LNCaP clone FGC (cell line): ENCODE measurements around the gene FAM89A.
"Not testable (repeated sequence)": the region's sequence is repeated elsewhere in the genome, so short reads cannot be mapped to it uniquely, and the experiment has no call there.

Experiments used
- DNase-seq: peaks from one replicate; pipeline ENCODE4 v3.0.0-alpha.2; 2011; ENCODE audit warnings: low read depth
- H3K4me3 ChIP-seq: 2 replicates; pipeline ENCODE4 v1.5.1; 2011; ENCODE audit warnings: mild to moderate bottlenecking, low read depth, low read length, control low read depth
- TF ChIP-seq, protein P1 (sequence below): IDR thresholded peaks from 2 replicates; pipeline ENCODE4 v1.5.1; 2012; ENCODE audit warnings: mild to moderate bottlenecking; ENCODE audit not compliant: control insufficient read depth, insufficient read depth; ENCODE audit errors: extremely low read depth

The FAM89A gene

DNA sequence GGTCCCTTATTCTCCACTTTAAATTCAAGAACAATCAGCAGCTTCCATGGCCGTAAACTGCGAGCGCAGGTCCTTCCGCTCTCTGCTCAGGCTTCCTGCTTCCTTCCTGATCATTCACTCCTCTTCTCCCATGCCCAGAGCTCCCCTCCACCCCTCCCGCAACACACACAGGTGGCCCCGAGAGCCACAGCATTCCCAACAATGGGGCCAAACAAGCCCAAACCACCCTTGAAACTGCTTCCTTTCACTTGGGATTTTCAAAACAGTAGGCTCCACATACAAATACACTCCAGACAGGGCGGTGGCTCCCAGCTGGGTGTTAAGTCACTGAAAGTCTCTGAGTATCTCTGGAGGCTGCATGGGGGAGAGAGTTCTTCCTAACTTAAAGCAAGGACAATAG, 11.4 kb downstream of the FAM89A start:
- no peak overlapping the region for H3K4me3 ChIP-seq
- DNase-seq = no peak
- TF ChIP-seq, protein P1, sequence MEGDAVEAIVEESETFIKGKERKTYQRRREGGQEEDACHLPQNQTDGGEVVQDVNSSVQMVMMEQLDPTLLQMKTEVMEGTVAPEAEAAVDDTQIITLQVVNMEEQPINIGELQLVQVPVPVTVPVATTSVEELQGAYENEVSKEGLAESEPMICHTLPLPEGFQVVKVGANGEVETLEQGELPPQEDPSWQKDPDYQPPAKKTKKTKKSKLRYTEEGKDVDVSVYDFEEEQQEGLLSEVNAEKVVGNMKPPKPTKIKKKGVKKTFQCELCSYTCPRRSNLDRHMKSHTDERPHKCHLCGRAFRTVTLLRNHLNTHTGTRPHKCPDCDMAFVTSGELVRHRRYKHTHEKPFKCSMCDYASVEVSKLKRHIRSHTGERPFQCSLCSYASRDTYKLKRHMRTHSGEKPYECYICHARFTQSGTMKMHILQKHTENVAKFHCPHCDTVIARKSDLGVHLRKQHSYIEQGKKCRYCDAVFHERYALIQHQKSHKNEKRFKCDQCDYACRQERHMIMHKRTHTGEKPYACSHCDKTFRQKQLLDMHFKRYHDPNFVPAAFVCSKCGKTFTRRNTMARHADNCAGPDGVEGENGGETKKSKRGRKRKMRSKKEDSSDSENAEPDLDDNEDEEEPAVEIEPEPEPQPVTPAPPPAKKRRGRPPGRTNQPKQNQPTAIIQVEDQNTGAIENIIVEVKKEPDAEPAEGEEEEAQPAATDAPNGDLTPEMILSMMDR = no peak

DNA sequence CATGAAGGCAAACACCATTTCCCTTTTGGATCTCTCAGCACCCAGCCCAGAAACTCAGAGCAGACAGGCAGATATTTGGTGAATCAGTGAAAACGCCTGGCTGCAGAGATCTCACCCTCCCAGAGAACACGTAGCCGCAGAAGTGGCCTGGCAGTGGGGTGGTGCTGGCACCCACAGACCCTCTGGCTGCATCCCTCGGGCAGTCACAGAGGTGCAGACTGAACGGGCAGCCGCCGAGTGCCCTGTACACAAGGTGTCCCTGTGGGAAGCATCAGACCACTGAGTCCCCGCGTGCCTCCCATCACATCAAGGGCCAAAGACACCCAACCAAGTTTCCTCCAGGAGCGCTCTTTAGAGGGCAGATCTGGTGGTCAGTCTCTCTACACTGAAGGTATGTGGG, 12.1 kb downstream of the FAM89A start:
- no peak overlapping the region for H3K4me3 ChIP-seq

DNA sequence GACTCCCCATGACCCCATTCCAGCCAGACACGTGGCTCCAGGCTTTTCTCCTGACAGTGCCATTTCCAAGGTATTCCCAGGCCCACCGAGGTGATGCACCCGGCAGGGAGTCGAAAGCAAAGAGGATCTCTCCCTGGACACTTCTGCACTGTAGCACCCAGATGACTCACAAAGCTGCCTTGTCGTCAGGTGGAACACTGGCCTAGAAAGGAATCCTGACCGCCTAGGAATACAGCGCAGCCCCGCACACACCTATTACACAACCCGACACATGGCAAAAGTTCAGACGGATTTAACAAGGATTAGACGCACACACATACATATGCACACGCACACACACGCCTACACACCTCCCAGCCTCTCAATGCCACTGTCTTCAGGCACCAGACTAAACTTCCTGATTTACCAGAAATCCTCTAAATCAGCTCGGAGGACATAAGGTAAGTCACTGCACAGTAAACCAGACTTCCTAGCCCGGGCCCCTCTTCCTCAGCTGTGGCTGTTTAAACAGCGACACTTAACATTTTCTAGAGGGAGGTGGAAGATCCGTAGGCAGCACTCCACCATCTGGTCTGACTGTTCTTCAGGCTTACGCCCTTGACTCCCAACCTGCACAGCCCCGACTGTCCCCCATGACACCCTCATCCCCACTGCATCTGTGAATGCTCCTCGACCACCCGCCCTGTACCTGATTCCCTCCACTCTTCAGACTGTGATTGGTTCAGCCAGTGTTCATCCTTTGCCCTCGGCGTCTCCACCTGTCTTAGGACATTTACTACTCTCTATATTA, 12.7 kb downstream of the FAM89A start:
- TF ChIP-seq, protein P1 = no peak
- DNase-seq = no peak
- H3K4me3 ChIP-seq = no peak overlapping the region

More for the DNA sequence above, 12.1 kb downstream of the FAM89A start:
- TF ChIP-seq, protein P1 = no peak
- DNase-seq = no peak

DNA sequence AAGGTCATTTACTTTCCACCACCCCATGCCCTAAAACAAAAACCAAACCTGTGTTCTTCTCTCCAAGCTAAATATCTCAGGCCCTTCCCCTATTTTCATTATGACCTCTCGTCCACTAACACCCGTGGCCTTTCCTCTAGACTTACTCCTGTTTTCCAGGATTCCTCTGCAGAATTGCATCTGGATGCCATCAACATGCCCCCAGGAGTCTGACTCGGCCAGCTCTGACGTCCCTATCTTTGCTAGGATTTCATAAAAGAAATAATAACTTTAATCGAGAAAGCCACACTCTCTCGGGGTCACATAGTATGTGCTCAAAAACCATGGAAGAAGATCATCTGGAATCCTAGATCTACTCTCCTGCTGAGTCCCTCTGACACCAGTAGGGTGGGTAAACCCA, 13.5 kb downstream of the FAM89A start:
- DNase-seq = no peak
- no peak overlapping the region for H3K4me3 ChIP-seq

DNA sequence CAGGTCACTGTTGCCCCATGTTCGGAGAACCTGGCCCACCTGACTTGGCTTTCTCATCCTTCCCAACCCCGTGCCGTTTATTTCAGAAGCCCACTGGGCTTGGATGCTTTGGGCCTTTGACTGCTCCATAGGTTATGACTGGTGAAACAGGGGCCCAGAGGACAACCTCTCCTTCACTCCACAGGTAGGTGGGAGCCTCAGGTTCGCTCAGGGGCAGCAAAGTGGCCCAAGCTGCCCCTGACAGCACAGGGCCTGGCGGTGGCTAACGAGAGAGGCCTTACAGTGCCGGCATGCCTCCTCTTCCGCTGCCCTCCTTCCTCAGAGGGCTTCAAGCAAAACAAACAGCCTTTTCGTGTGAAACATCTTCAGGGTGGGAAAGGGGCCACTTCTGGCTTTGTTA, 16.9 kb downstream of the FAM89A start:
- no peak overlapping the region for H3K4me3 ChIP-seq
- TF ChIP-seq, protein P1 = no peak
- DNase-seq = no peak

More for the DNA sequence above, 13.5 kb downstream of the FAM89A start:
- TF ChIP-seq, protein P1 = no peak

DNA sequence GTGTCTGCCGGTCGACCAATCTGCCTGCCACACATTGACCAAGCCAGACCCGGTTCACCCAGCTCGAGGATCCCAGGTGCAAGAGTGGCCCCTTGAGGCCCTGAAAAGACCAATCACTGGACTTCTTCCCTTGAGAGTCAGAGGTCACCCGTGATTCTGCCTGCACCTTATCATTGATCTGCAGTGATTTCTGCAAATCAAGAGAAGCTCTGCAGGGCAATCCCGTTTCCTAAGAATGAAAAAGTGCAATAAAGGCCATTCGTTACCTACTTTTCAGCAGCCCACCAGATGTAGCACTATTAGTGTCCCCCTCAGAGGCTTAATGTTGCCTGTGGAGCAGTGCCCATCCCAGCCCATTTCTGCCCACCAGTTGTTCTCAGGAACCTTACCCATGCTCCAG, 17.5 kb downstream of the FAM89A start:
- not testable (repeated sequence) for DNase-seq, H3K4me3 ChIP-seq

DNA sequence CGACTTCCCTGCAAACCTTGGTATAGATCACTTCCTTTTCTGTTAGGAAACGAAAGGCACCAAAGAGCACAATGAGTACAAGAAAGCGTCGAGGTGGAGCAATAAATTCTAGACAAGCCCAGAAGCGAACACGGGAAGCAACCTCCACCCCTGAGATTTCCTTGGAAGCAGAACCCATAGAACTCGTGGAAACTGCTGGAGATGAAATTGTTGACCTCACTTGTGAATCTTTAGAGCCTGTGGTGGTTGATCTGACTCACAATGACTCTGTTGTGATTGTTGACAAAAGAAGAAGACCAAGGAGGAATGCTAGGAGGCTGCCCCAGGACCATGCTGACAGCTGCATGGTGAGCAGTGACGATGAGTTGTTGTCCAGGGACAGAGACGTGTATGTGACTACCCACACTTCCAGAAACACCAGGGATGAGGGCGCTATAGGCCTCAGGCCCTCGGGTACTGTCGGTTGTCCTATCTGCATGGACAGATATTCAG, 18.5 kb downstream of the FAM89A start:
- H3K4me3 ChIP-seq = no peak overlapping the region
- TF ChIP-seq, protein P1 = no peak
- DNase-seq = no peak
